HFFc6 (cell line): ENCODE data around the gene NHSL1. TPM values are rescaled to one million over a fixed set of nuclear protein-coding genes. Genes with fewer than 3 reads are reported as not detected.

Experiments used
- DNase-seq: peaks from one replicate; pipeline ENCODE4 v3.0.0-alpha.2; 2018
- H3K27ac Mint-ChIP-seq: 2 replicates; pipeline ENCODE4 v1.8.0; 2020; ENCODE audit warnings: mild to moderate bottlenecking, mixed read lengths
- H3K27me3 Mint-ChIP-seq: 2 replicates; pipeline ENCODE4 v1.8.0; 2021; ENCODE audit warnings: mild to moderate bottlenecking, moderate library complexity, mixed read lengths; ENCODE audit not compliant: insufficient read depth
- H3K36me3 Mint-ChIP-seq: 2 replicates; pipeline ENCODE4 v1.8.0; 2021; ENCODE audit warnings: low read depth, mixed read lengths
- H3K4me1 Mint-ChIP-seq: 2 replicates; pipeline ENCODE4 v1.8.0; 2020; ENCODE audit warnings: low read depth, mixed read lengths
- H3K4me3 Mint-ChIP-seq: 2 replicates; pipeline ENCODE4 v1.8.0; 2020; ENCODE audit warnings: mild to moderate bottlenecking, moderate library complexity, mixed read lengths
- H3K9me3 Mint-ChIP-seq: 2 replicates; pipeline ENCODE4 v1.8.0; 2020; ENCODE audit warnings: mild to moderate bottlenecking, mixed read lengths
- total RNA-seq, 6 experiments: library from RNA; stranded (reverse); fragmentation: NEBNext Ultra II Directional; extraction: Animal tissue kit (Norgen Biotek cat#: 25700); gene quantifications; 2 replicates in 1 of 6; 3 replicates in 5 of 6; pipeline ENCODE4 v1.2.3, GENCODE V29; 2021
- TF ChIP-seq, protein P1 (sequence below): fragments of 200-600 bp; sonication (generic); IDR thresholded peaks from 2 replicates; pipeline ENCODE4 v1.5.0; 2021; ENCODE audit warnings: antibody characterized with exemption, mild to moderate bottlenecking

The NHSL1 gene
- total RNA-seq, 6 experiments from 2014 or later: 4.4 to 12.3 (median 10.1) TPM

DNA sequence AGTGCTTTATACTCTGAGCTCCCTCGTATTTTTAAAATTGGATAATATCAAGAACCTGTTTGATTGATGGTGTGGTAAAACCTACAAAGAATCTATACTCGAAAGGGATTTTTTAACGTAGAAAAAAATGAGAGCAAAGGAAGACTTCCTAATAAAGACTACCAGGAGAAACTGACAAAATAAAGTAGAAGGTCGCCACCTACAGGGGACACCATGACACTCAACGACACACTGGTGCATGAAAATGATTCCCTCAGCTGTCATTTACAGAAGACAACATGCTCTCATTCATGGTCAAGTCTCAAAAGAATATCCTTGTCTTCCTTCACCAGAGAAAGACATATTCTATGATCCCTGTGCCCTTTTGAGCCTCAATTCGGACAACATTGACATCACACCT, 10.1 kb upstream of the NHSL1 start:
- peaks cover 7% of the 10 kb centered on the region for H3K4me1 Mint-ChIP-seq

DNA sequence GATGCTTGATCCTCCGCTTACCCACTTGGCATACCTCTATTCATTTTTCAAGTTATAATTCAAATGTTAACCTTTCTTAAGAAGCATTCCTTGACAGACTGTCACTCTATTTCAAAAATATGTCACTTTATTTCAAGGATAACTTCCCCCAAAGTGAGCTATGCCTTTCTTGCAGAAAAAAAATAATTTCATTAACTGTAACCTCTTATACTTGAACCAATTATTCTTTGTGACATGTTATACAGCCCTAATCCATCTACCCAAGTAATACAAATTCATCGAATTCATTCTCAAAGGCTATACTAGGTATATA, 9.3 kb upstream of the NHSL1 start:
- no peak for DNase-seq
- H3K4me3 Mint-ChIP-seq: no peak overlapping the region
- H3K27me3 Mint-ChIP-seq: no peaks in the 10 kb centered on the region; the same call in none of the 2 replicates
- TF ChIP-seq, protein P1, sequence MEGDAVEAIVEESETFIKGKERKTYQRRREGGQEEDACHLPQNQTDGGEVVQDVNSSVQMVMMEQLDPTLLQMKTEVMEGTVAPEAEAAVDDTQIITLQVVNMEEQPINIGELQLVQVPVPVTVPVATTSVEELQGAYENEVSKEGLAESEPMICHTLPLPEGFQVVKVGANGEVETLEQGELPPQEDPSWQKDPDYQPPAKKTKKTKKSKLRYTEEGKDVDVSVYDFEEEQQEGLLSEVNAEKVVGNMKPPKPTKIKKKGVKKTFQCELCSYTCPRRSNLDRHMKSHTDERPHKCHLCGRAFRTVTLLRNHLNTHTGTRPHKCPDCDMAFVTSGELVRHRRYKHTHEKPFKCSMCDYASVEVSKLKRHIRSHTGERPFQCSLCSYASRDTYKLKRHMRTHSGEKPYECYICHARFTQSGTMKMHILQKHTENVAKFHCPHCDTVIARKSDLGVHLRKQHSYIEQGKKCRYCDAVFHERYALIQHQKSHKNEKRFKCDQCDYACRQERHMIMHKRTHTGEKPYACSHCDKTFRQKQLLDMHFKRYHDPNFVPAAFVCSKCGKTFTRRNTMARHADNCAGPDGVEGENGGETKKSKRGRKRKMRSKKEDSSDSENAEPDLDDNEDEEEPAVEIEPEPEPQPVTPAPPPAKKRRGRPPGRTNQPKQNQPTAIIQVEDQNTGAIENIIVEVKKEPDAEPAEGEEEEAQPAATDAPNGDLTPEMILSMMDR: no peak
- H3K9me3 Mint-ChIP-seq: no peaks in the 10 kb centered on the region
- H3K4me1 Mint-ChIP-seq: peaks cover 7% of the 10 kb centered on the region
- H3K27ac Mint-ChIP-seq: no peak overlapping the region
- no peaks in the 10 kb centered on the region for H3K36me3 Mint-ChIP-seq

More for the DNA sequence above, 10.1 kb upstream of the NHSL1 start:
- peak; percentile 53 for DNase-seq
- H3K36me3 Mint-ChIP-seq: no peaks in the 10 kb centered on the region
- no peaks in the 10 kb centered on the region for H3K9me3 Mint-ChIP-seq
- no peak overlapping the region for H3K27ac Mint-ChIP-seq
- no peaks in the 10 kb centered on the region; the same call in none of the 2 replicates for H3K27me3 Mint-ChIP-seq
- no peak overlapping the region for H3K4me3 Mint-ChIP-seq
- TF ChIP-seq, protein P1: peak; percentile 85

DNA sequence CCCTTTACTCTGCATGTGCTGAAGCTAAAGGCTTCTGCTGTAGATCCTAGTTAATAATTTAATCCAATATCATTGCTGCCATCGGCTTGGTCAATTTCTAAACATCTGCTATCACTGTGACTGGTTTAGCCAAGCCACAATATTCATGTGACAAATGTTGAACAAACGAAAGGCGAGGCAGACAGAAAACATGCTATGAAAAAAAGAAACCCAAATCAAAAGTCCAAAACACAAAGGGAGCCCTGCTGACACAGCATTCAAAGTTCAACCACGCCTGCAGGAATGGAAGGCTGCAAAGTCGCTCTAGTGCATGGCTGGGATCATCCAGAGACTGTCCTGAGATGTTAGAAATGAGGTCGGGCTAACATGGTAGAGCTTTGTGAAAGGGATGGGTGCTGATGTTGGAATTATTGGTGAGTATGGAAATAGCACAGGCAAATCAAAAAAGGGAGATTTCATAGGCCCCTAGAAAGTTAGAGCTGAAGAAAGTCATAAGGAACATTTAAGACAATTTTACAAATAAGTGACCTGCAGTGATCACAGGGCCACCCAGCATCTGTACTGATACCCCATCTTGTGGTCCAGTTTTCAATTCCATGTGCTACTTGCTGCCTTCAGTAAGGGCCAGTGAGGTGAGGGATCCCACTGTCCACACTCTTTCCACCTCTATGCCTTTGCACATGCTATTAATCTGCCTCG, 8.8 kb upstream of the NHSL1 start:
- no peaks in the 10 kb centered on the region; the same call in 1 of the 2 replicates for H3K27me3 Mint-ChIP-seq
- H3K4me1 Mint-ChIP-seq: peaks cover 7% of the 10 kb centered on the region
- no peaks in the 10 kb centered on the region for H3K9me3 Mint-ChIP-seq
- TF ChIP-seq, protein P1: no peak
- no peak for DNase-seq
- H3K27ac Mint-ChIP-seq: no peak overlapping the region
- no peaks in the 10 kb centered on the region for H3K36me3 Mint-ChIP-seq
- H3K4me3 Mint-ChIP-seq: no peak overlapping the region

GRCh38 chr6:138504764-138505689, 5.7 kb upstream of the NHSL1 start:
- no peaks in the 10 kb centered on the region for H3K9me3 Mint-ChIP-seq
- no peak for DNase-seq
- H3K27me3 Mint-ChIP-seq: no peaks in the 10 kb centered on the region
- no peaks in the 10 kb centered on the region for H3K36me3 Mint-ChIP-seq
- H3K4me1 Mint-ChIP-seq: peaks cover 7% of the 10 kb centered on the region
- no peak overlapping the region for H3K4me3 Mint-ChIP-seq
- TF ChIP-seq, protein P1: no peak
- H3K27ac Mint-ChIP-seq: no peak overlapping the region

GRCh38 chr6:138503881-138504680, 4.8 kb upstream of the NHSL1 start:
- H3K27me3 Mint-ChIP-seq: no peaks in the 10 kb centered on the region
- TF ChIP-seq, protein P1: no peak
- no peaks in the 10 kb centered on the region for H3K36me3 Mint-ChIP-seq
- H3K9me3 Mint-ChIP-seq: no peaks in the 10 kb centered on the region
- H3K4me3 Mint-ChIP-seq: no peak overlapping the region
- peaks cover under 1% of the 10 kb centered on the region for H3K4me1 Mint-ChIP-seq
- no peak for DNase-seq
- no peak overlapping the region for H3K27ac Mint-ChIP-seq
